ENCODE data around the gene RFESD.
A peak's percentile ranks its signal among the peaks of the same experiment; 100 is the strongest.
"Not testable (repeated sequence)": the region's sequence is repeated elsewhere in the genome, so short reads cannot be mapped to it uniquely, and the experiment has no call there.

RFESD gene

DNA sequence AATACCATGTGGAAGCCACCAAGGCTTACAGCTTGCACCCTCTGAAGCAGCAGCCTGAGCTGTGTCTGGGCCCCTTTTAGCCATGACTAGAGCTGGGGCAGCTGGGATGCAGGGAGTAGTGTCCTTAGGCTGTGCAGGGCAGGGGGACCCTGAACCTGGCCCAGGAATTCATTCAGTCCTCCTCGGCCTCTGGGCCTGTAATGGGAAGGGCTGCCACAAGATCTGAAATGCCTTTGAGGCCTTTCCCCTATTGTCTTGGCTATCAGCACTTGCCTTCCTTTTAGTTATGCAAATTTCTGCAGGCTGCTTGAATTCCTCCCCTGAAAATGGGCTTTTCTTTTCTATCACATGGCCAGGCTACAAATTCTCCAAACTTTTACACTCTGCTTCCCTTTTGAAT lies 17.6 kb upstream of the RFESD start:
- no peak for DNase-seq (ENCODE audit: low read depth)

DNA sequence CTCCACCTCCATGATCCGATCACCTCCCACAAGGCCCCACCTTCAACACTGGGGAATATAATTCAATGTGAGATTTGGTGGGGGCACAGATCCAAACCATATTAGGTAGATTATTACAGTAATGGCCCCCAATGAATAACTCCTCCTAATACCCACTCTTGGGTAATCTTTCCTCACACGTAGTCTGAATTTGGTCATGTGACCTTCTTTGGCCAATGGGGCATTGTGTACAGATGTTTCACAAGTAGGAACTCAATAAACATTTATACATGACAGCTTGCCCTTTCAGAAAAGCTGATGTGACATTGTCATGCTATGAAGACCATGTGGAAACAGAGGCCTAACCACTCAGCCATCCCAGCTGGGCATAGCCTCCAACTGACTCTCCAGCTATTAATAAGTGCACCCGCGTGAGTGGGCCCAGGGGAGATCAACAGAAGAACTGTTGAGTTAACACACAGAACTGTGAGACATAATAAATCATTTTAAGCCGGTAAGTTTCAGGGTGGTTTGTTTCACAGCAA lies 16.1 kb upstream of the RFESD start:
- no peak for DNase-seq (ENCODE audit: low read depth)

DNA sequence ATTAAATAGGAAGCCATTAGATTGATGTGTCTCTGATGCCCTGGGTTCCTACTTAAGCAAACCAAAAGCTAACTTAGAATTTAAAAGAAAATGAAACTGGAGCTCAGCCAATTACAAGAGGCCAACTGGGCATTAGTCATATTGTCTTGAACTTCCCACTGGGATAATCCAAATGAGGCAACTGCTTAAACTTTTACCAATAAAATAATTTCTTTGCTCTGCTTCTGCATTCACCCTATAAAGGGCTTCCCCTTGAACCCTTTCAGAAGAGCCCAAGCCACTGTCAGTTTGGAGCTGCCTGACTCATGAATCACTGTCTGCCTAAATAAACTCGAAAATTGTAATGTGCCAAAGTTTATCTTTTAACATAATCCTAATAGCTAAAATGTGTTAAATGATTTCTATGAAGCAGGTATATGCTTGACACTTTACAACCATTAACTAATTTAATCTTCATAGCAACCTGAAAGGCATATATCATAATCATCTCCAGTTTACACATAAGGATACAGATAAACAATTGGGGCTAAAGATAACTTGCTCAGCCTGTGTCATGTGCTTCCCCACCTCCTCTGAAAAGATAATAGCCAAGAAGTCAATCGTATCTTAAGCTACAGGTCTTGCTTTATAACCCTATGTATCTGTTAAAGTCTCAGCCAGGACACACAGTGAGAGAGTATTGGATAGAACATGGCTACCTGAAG lies 15.2 kb upstream of the RFESD start:
- DNase-seq (ENCODE audit: low read depth): peak; percentile 86

DNA sequence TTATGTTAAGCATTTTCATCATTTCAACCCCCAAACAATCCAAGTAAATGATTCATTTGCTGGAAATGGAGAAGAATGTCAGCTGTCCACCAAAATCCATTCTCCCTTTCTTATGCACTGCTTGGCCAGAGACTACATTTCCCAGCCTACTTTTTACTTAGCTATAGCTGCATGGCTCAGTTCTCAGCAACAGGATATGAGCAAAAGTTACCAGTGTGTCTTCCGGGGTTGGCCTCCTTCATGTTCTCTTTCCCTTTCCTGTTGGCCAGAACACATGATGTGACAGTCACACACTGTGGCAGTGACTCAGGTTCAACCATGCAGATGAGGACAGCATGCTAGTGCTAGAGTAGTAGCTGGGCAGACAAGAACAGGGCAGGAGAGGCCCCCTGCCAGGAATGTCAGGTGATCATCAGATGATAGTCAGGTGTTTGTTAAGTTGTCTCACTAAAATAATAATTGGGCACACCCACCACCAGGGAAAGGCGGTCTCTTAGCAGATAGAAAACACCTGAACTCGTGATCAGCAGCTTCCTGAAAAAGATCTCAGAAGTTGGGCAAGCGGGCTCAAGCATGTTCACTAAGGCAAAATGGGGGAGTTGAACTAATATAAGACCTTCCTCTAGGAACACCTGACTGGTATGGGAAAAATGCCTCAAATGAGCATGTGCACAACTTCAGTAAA lies 14.4 kb upstream of the RFESD start:
- peak; percentile 86 for DNase-seq (ENCODE audit: low read depth)

DNA sequence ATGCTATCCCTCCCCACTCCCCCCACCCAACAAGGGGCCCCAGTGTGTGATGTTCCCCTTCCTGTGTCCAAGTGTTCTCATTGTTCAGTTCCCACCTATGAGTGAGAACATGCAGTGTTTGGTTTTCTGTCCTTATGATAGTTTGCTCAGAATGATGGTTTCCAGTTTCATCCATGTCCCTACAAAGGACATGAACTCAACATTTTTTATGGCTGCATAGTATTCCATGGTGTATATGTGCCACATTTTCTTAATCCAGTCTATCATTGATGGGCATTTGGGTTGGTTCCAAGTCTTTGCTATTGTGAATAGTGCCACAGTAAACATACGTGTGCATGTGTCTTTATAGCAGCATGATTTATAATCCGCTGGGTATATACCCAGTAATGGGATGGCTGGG lies 13.6 kb upstream of the RFESD start:
- DNase-seq (ENCODE audit: low read depth): not testable (repeated sequence)

DNA sequence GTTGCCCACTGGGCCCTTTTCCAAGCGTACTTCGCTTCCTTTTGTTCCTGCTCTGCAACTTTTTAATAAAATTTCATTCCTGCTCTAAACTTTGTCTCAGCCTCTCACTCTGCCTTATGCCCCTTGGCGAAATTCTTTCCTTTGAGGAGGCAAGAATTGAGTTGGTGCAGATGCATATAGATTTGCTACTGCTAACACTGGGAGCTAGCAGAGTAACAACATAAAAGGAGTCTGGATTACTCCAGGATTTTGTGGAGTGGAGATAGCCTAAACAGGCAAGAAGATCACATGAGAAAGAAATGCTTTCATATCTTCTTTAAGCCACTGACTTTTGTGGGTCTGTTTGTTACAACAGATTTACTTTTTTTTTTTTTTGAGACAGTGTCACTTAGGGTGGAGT lies 12.9 kb upstream of the RFESD start:
- no peak for DNase-seq (ENCODE audit: low read depth)

DNA sequence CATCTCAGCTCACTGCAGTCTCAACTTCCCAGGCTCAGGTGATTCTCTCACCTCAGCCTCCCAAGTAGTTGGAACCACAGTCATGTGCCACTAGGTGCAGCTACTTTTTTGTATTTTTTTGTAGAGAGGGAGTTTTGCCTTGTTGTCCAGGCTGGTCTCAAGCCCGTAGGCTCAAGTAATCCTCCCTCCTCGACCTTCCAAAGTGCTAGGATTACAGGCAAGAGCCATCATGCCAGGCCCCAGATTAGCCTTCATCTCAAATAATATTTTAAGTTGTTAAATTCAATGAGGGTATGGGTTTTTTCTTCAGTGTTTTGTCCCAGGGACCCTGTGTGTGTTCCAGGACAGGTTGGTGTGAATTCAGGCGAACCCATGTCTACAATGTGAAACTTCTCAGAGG lies 12.5 kb upstream of the RFESD start:
- DNase-seq (ENCODE audit: low read depth): no peak

DNA sequence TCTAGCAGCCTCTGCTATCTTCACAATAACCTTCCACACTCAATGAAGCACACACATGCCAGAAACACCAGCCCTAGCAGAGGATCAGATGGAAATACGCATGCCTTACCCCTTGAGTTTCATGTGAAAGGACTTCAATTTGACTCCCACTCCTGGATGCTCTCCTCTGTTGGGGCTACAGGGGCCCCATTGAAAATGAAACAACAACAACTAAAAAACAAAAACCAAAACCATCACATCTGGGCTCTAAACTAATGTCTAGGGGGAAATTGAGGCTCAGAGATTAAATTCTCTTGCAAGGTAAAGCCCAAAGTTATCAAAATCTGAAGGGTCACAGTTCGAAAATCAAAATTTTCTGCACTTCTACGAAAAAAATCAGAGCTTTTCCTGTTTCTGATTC lies 7.9 kb upstream of the RFESD start:
- DNase-seq (ENCODE audit: low read depth): no peak

DNA sequence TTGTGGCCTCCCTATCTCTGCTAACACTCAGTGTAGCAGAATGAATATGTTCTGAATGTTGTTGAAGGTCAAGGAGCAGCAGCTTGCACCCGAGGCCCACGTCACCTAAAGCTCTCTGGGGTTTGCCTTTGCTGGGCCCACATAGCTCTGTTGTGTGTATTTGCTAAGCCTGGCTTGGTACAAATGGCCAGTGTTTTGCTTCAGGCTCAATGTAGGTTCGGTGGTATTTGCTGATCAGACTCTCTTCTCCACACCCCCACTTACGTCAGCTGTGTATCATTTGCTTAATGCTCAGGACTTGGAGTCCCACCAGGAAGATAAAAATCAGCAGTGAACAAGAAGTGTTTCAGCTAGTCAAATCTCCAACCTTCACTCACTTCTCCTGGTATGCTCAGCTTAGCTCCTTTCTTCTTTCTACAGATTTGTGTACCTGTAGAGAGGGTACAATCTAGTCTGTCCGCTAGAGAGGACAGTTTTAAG lies 4.8 kb upstream of the RFESD start:
- DNase-seq (ENCODE audit: low read depth): peak; percentile 72

DNA sequence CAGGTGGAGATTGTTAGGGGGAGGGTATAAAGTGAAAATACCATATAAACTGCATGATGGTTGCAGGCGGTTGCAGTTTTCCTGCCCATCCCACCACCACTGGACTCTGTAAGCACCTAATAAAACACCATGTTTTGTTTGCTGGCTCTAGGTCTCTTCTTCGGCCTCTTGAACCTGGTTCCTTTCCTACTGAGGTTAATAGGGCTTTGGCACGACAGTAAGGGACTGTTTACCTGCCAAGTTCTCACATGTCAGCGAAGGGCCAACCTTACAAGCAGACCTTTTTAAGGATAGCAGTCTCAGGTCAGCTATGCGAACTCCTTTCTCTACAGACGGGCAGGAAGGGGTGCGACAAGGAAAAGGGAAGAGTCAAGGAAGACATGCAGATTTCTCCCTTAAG lies 3.4 kb upstream of the RFESD start:
- no peak for DNase-seq (ENCODE audit: low read depth)

DNA sequence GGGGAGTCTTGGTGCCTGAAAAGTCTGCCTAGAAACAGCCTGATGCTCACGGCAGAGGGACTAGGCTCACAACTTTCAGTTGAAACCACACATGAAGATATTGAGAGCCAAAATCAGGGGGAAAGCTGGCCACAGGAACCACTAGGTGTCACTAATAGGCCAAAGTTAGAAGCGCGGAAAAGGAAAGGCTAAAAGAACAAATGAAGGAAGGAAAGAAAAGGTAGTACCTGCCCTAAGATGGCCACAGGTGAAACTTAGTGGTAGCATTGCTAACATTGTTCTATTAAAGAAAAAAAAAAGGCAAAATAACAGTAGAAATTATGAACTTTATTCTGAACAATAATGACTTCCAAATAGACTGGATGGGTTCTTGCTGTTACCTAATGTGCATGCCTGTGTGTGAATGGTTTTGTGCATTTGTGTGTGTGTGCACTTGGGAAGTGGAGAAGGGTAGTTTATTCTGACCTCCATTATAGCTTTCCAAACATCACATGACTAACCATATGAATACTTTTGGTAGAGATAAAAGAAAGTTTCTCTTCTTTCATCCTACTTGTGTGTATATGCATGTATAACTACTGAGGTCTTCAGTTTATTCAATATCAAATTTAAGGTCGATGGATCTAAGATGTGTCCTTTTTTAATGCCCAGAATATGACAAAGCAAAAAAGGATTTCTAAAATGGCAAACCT lies 2.1 kb upstream of the RFESD start:
- DNase-seq (ENCODE audit: low read depth): peak; percentile 62

DNA sequence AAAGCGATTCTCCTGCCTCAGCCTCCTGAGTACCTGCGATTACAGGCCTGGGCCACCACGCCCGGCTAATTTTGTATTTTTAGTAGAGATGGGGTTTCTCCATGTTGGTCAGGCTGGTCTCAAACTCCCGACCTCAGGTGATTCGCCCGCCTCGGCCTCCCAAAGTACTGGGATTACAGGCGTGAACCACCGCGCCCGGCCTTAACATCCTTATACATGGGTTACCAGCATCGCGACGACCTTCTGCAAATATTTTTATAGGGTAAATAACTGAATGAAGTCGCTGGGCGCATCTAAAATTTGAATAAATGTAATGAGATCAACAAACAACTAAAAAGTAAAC lies 380 bp upstream of the RFESD start:
- DNase-seq (ENCODE audit: low read depth): not testable (repeated sequence)

DNA sequence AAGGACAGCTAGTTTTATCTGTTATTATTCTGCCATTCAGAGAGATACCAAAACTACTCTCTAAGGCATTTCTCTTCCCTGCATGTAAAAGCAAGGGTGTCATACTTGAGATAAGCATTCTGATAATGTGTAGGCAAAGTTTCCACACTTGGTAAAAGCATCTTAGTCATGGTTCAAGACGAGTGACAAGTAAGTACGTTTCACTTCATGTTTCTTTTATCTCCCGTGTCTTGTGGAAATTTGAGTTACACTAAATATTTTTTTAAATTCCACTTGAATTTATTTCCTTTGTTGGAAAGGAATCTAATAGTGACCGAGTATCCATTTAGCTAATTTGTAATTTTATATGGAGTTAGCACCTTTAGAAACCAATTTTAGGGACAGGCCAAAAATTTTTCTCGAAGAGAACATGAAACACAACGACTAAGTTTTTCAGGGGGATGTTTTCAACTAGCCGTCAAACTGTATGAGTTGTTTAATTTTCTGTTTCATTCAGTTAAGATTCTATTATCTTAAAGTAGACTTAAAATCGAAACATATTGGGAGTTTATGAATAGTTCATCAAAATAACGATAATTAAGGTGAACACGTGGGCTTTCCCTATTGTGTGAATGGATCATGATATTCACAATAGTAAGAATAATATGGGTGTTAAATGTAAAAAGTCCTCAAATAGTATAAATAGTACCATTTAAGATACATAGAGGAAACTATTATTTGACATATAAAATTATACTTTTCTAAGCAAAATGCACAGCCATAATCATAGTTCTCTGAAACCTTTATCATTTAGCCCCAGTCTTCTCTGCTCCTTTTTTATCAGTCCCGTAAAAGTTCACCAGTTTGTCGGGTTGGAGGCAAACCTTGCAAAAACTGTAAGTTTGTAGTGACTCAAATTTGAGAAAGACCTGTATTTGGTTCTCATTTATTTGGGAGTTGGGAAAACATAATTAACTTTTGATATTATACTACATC lies 1.6 kb downstream of the RFESD start:
- DNase-seq (ENCODE audit: low read depth): peak; percentile 11

DNA sequence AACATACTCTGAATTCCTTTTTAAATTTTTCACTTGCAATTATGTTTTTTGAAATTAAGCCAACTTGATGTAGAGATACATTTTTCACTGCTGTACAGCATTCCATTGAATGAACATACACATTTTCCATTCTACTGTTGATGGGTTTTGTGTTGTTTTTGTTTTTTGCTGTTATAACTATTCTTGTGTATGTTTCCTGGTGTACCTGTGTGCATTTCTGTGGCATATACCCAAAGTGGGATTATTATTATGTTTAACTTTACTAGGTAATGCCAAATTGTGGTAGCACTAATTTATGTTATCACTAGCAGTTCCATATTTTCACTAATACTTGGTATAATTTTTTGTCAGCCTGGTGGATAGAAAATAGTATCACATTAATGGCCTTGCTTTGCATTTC lies 2.7 kb downstream of the RFESD start:
- no peak for DNase-seq (ENCODE audit: low read depth)

DNA sequence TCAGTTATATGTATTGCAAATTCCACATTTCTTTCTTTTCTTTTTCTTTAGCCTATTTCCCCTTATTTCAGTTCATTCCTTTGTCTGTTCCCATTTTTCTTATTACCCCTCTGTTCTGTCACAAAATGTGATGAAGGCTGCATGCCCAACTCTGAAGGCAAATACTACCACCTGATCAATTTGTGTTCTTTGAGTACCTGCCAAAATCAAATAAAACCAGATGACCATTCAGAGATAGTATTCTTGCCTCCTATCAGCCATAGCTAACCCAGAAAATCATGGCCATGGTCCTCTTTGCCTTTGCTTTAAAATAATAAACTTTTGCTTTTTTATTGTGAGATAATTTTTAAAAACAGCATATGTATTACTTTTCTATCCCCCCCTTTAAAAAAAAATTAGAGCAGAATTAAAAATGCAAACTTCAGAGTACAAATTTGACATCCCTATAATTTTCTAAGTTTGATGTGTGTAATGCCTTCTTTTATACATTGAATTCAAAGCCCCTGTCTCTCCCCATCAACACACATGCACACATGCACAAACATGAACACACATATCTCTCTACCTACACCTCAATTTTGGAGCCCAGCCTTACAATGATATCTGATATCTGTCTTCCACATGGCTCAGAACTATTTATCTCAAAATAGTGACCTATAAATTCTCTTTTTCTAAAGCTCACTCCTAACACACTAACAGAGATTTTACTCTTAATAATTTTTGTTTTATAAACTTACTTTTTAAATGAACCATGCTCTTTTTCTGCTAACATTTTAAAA lies 3.5 kb downstream of the RFESD start:
- DNase-seq (ENCODE audit: low read depth): no peak

DNA sequence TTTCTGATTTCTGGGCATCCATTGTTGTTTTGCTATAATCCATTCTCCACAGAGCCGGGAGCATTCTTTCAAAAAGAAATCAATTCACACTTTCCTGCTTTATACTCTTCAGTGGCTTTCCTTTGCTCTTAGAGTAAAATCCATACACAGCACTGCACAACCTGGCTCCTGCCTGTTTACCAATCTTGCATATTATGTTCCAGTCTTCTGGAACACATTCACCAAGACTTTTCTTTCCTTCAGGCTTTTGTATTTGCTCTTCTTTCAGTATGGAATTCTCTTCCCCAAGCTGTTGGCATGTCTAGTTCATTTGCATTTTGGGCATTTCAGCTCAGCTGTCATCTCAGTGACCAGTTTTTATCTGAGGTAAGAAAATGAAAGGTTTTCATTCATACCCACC lies 6.3 kb downstream of the RFESD start:
- no peak for DNase-seq (ENCODE audit: low read depth)

DNA sequence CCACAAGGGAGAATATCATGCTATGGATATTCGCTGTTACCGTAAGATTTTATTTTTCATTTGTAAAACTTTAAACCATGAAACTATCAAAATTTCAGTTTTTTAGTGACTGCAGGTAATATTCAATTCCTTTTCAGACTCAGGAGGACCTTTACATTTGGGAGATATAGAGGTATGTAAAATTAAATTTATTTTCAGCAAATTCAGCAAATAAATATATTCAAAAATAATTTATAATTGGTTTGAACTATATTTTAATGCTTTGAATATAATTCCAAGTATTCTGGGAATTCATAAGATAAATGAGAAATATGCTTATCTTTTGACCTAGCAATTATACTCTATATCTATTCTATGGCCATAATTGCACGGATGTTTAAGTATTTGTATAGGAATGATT lies 7.6 kb downstream of the RFESD start:
- DNase-seq (ENCODE audit: low read depth): no peak

DNA sequence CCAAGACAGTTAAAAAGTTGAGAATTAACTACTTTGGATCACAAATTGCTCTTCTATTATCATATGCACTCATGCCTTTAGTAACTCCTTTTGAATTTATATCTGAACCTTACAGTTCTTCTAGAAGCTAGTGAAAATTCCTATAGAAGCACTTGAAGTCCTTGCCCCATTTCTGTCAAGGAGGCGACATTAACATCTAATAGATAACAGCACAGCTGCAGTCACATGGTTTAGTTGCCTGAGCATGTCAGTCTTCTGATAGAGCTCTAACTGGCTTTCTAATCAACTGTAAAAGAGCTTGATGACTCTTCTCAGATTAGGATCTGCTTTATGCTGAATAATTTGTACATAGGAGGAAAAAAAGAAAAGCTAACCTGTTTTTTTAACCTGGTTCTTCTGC lies 9.0 kb downstream of the RFESD start:
- no peak for DNase-seq (ENCODE audit: low read depth)

DNA sequence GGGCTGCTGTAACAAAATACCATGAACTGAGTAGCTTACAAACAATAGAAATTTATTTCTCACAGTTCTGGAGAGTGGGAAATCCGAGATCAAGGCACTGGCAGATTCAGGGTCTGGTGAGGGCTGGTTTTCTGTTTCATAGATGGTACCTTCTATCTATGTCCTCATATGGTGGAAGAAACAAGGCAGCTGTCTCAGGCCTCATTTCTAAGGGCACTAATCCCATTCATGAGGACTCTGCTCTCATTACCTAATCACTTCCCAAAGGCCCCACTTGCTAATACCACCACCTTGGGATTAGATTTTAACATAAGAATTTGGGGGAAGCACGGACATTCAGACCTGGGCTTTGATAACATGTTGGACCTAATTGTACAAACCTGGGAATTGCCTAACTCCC lies 13.5 kb downstream of the RFESD start:
- DNase-seq (ENCODE audit: low read depth): no peak

DNA sequence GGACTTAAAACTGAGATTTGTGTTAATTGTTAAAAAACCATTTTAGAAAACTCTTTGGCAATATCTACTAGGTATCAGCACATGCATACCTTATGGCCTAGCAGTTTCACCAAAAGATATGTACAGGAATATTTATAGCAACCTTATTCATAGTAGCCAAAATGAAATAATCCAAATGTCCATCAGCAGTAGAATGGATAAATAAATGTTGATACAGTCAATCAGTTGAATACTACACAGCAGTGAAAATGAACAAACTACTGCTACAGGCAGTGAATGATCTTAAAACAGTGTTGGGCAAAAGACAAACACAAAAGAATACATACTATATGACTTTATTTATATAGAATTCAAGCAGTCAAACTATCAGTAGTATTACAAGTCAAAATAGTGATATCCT lies 16.4 kb downstream of the RFESD start:
- no peak for DNase-seq (ENCODE audit: low read depth)

DNA sequence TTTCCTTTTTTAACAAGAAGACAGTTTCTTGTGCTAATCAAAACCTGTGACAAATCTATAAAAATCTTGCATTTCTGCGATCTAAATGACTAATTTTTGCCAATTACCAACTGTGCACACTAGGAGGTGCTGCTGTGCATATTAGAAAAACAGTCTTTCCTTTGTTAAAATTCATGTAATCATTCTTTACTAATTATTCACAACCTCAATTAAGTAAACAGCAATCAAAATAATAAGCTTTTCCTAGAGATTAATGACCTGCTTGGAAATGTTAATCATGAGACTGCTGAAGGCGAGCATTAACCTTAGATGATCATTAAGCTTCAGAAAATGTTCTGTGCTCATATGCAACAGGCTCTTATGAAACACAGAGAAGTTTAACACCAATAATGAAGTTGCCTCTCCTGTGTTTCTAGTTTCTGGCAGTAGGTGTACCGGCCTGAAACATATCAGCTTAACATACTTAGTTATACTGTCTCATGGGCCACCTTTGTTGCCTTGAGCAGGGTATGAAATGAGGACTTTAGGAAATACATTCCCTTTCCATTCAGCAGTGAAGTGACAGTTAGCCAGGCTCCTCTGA lies 17.7 kb downstream of the RFESD start:
- peak; percentile 58 for DNase-seq (ENCODE audit: low read depth)
